ENCODE results near the gene LCE2C.

- TF ChIP-seq CTCF (IDR thresholded peaks at IDR 0.05) (no peak), POLR2A (IDR thresholded peaks at IDR 0.05) (no peak)
Measured at GRCh38 chr1:152630596-152630995, 44.5 kb upstream of the LCE2C start.

All from adrenal gland (tissue), 5 donors.